ENCODE data around the gene PRKCE. TPM values are rescaled to one million over a fixed set of nuclear protein-coding genes. Genes with fewer than 3 reads are reported as not detected.

PRKCE gene
- total and polyA plus RNA-seq, 2 of the 8 experiments (the other 6 are each of a cell fraction or from before 2014, with no cell fraction given) = 0.54 to 2.1 TPM

- H3K9ac ChIP-seq (replicated peaks in 1 of 4; ENCODE audit: extremely low read depth in 1 of 4, low read depth in 3 of 4, low read length in 3 of 4) = no peak overlapping the region
- ChIA-PET POLR2A (ENCODE audit: partially characterized antibody) (no interaction called here), CTCF (ENCODE audit: partially characterized antibody) (interaction anchor here (1.4 to 2.0 kb wide), 4 partner anchors 15 to 104 kb away, joined by 3 to 6 read pairs (median 3); no protein-coding TSS in a partner anchor)
- H3K4ac ChIP-seq (replicated peaks; ENCODE audit: insufficient read length, low read depth, low read length) = no peak overlapping the region
- H3K79me1 ChIP-seq (ENCODE audit: low read depth, low read length) = no peaks in the 10 kb centered on the region
- no peak overlapping the region for H2BK20ac ChIP-seq (ENCODE audit: low read length)
- 0 out of 7 replicates have a peak, but pooled peaks cover 0 to 2% (median 0%) of the 10 kb centered on the region in 4 experiments for H3K4me1 ChIP-seq (replicated peaks in 1 of 4; ENCODE audit: control insufficient read depth in 3 of 4, insufficient read depth in 4 of 4, low read length in 3 of 4)
- H3K36me3 ChIP-seq (ENCODE audit: control insufficient read depth in 2 of 4, insufficient read depth in 4 of 4, low read length in 3 of 4) = no peaks in the 10 kb centered on the region
- H3K79me2 ChIP-seq (ENCODE audit: control insufficient read depth in 1 of 2, insufficient read depth in 2 of 2, low read length in 2 of 2) = no peaks in the 10 kb centered on the region
- no peak overlapping the region for H4K91ac ChIP-seq (replicated peaks; ENCODE audit: insufficient read length, low read length)
- no peak overlapping the region for H4K5ac ChIP-seq (ENCODE audit: insufficient read length, low read depth, low read length)
- no peak overlapping the region for H3K4me3 ChIP-seq (ENCODE audit: extremely low read depth in 1 of 4, insufficient read depth in 2 of 4, low read depth in 3 of 4, low read length in 4 of 4)
- DNase-seq (ENCODE audit: low read depth in 1 of 2, low spot score in 2 of 2) (no peak), FAIRE-seq (no peak)
- H2AFZ ChIP-seq (ENCODE audit: low read length) = no peak overlapping the region
- H3K27ac ChIP-seq (ENCODE audit: low read depth, low read length) = no peak overlapping the region
- no peak overlapping the region for H2BK5ac ChIP-seq (ENCODE audit: low read depth, low read length)
- 96% methylated on average over 2 of the region's 2 CpGs; no CpG with 5 or more reads in 1 of the 2 experiments for WGBS, 2 experiments (ENCODE audit: extremely low coverage in 1 of 2, insufficient coverage in 1 of 2, insufficient read length in 1 of 2, insufficient replicate concordance in 2 of 2, low coverage in 1 of 2, low lambda C conversion rate in 2 of 2, missing lambda C conversion rate in 1 of 2)
- no peak overlapping the region for H2AK5ac ChIP-seq (ENCODE audit: low read depth, low read length)
- no peak overlapping the region for H2BK12ac ChIP-seq (ENCODE audit: low read depth, low read length)
- H3K14ac ChIP-seq (ENCODE audit: insufficient read length) = no peak overlapping the region
- H3K27me3 ChIP-seq (replicated peaks in 1 of 4; ENCODE audit: control insufficient read depth in 3 of 4, extremely low read depth in 1 of 4, insufficient read depth in 3 of 4, low read length in 3 of 4) = no peaks in the 10 kb centered on the region
- H3K18ac ChIP-seq (ENCODE audit: extremely low read depth, low read length) = no peak overlapping the region
- H4K20me1 ChIP-seq (replicated peaks in 1 of 2; ENCODE audit: control insufficient read depth in 1 of 2, insufficient read depth in 2 of 2, low read length in 2 of 2) = no peaks in the 10 kb centered on the region
- H3K23me2 ChIP-seq (ENCODE audit: low read depth, low read length) = no peaks in the 10 kb centered on the region
- no peak overlapping the region for H3K56ac ChIP-seq (replicated peaks; ENCODE audit: insufficient read length, low read depth, low read length)
- no peak overlapping the region for H3K4me2 ChIP-seq (ENCODE audit: insufficient read depth in 1 of 2, low read depth in 2 of 2, low read length in 2 of 2)
- no peaks in the 10 kb centered on the region for H3K9me3 ChIP-seq (ENCODE audit: insufficient read depth in 2 of 2, low read depth in 1 of 2, low read length in 1 of 2)
- no peak overlapping the region for H2BK120ac ChIP-seq (replicated peaks; ENCODE audit: low read depth, low read length)
- H3K23ac ChIP-seq (ENCODE audit: insufficient read length) = no peak overlapping the region
- no peak overlapping the region for H4K8ac ChIP-seq (ENCODE audit: extremely low read depth, insufficient read depth, low read length)
- H2BK15ac ChIP-seq (ENCODE audit: low read length) = no peak overlapping the region
- TF ChIP-seq TAF7 (optimal IDR thresholded peaks at IDR 0.05; ENCODE audit: borderline replicate concordance, low read depth, low read length) (no peak), RNF2 (IDR thresholded peaks at IDR 0.05; ENCODE audit: borderline replicate concordance, low read depth, low read length, missing control alignments, poor library complexity, severe bottlenecking) (no peak), SP4 (IDR thresholded peaks at IDR 0.05; ENCODE audit: low read length) (no peak), SAP30 (IDR thresholded peaks at IDR 0.05; ENCODE audit: insufficient read depth, insufficient replicate concordance, low read length) (no peak), GABPA (IDR thresholded peaks at IDR 0.05; ENCODE audit: borderline replicate concordance, insufficient read depth, low read length) (no peak), CHD2 (IDR thresholded peaks at IDR 0.05; ENCODE audit: low read length) (no peak), KDM1A (IDR thresholded peaks at IDR 0.05; ENCODE audit: borderline replicate concordance, low read length) (no peak), CBX8 (IDR thresholded peaks at IDR 0.05; ENCODE audit: borderline replicate concordance, low read depth, low read length) (no peak), BRCA1 (IDR thresholded peaks at IDR 0.05; ENCODE audit: low read depth, low read length) (no peak), BCL11A (IDR thresholded peaks at IDR 0.05; ENCODE audit: low read depth in 2 of 2, low read length in 2 of 2) (no peak), CTCF (IDR thresholded peaks at IDR 0.05; ENCODE audit: control extremely low read depth in 1 of 3, insufficient read depth in 1 of 3, low read depth in 1 of 3, low read length in 3 of 3) (no peak), POLR2AphosphoS5 (IDR thresholded peaks at IDR 0.05; ENCODE audit: low read depth, low read length) (no peak)
These were observed 59.7 kb downstream of the PRKCE start for GRCh38 chr2:45711224-45711623.
